GM23338 (cell line): Measurements from ENCODE around the gene RASIP1. TPM values are rescaled to one million over a fixed set of nuclear protein-coding genes. Genes with fewer than 3 reads are reported as not detected.

Source experiments
- ATAC-seq: fragments of 200-7000 bp; cut with Tn5 transposase; 3 replicates; pipeline ENCODE4 v1.9.1; 2020
- DNase-seq: peaks from one replicate; pipeline ENCODE4 v3.0.0-alpha.2; 2015; ENCODE audit warnings: low spot score
- H2AFZ ChIP-seq: fragments of 200-600 bp; sonication (generic); 2 replicates; pipeline ENCODE4 v1.8.0; 2016; ENCODE audit warnings: antibody characterized with exemption, mild to moderate bottlenecking, moderate library complexity
- H3F3A ChIP-seq: fragments of 200-600 bp; sonication (generic); replicated peaks from 2 replicates; pipeline ENCODE4 v1.8.0; 2017; ENCODE audit warnings: antibody characterized with exemption, mixed run types, low read depth
- H3K27ac ChIP-seq: fragments of 200-600 bp; sonication (generic); 2 replicates; pipeline ENCODE4 v1.6.1; 2016; ENCODE audit warnings: low read depth
- H3K27me3 ChIP-seq: fragments of 200-600 bp; sonication (generic); 2 replicates; pipeline ENCODE4 v1.8.0; 2016; ENCODE audit warnings: mild to moderate bottlenecking, mixed run types, moderate library complexity; ENCODE audit not compliant: insufficient read depth
- H3K36me3 ChIP-seq: fragments of 200-600 bp; sonication (generic); 2 replicates; pipeline ENCODE4 v1.8.0; 2016; ENCODE audit warnings: mild to moderate bottlenecking; ENCODE audit not compliant: insufficient read depth
- H3K4me1 ChIP-seq: fragments of 200-600 bp; sonication (generic); 2 replicates; pipeline ENCODE4 v1.8.0; 2016; ENCODE audit warnings: mild to moderate bottlenecking, moderate library complexity; ENCODE audit not compliant: insufficient read depth
- H3K4me2 ChIP-seq: fragments of 200-600 bp; sonication (generic); 2 replicates; pipeline ENCODE4 v1.7.1; 2017; ENCODE audit warnings: mixed run types
- H3K4me3 ChIP-seq: fragments of 200-600 bp; sonication (generic); 2 replicates; pipeline ENCODE4 v1.6.1; 2016; ENCODE audit warnings: mixed run types
- H3K79me2 ChIP-seq: fragments of 200-600 bp; sonication (generic); replicated peaks from 2 replicates; pipeline ENCODE4 v1.8.0; 2017; ENCODE audit warnings: mild to moderate bottlenecking; ENCODE audit not compliant: insufficient read depth
- H3K9me2 ChIP-seq: fragments of 200-600 bp; sonication (generic); 2 replicates; pipeline ENCODE4 v1.8.0; 2017; ENCODE audit not compliant: insufficient read depth
- H4K20me1 ChIP-seq: fragments of 200-600 bp; sonication (generic); replicated peaks from 2 replicates; pipeline ENCODE4 v1.8.0; 2017; ENCODE audit warnings: mild to moderate bottlenecking; ENCODE audit not compliant: insufficient read depth
- H3K27ac Mint-ChIP-seq: 2 replicates; pipeline ENCODE4 v1.8.0; 2020; ENCODE audit warnings: inconsistent platforms, mild to moderate bottlenecking, moderate library complexity, mixed read lengths
- H3K27me3 Mint-ChIP-seq: 3 replicates; pipeline ENCODE4 v1.8.0; 2022; ENCODE audit warnings: low read depth, mild to moderate bottlenecking, moderate library complexity, mixed read lengths, inconsistent platforms; ENCODE audit not compliant: insufficient read depth, poor library complexity
- H3K36me3 Mint-ChIP-seq: 3 replicates; pipeline ENCODE4 v1.8.0; 2021; ENCODE audit warnings: low read depth, mild to moderate bottlenecking, inconsistent platforms, moderate library complexity, mixed read lengths
- H3K4me1 Mint-ChIP-seq: 3 replicates; pipeline ENCODE4 v1.8.0; 2020; ENCODE audit warnings: mild to moderate bottlenecking, inconsistent platforms, mixed read lengths
- H3K4me3 Mint-ChIP-seq: 3 replicates; pipeline ENCODE4 v1.8.0; 2021; ENCODE audit warnings: moderate library complexity, mild to moderate bottlenecking, inconsistent platforms, mixed read lengths
- H3K9me3 Mint-ChIP-seq: 3 replicates; pipeline ENCODE4 v1.8.0; 2020; ENCODE audit warnings: moderate library complexity, mild to moderate bottlenecking, inconsistent platforms, mixed read lengths
- CREB1 ChIP-seq: fragments of 250-450 bp; sonication (Bioruptor Pico); IDR thresholded peaks from 2 replicates; pipeline ENCODE4 v1.5.0; 2020; ENCODE audit warnings: low read depth, mild to moderate bottlenecking, moderate library complexity
- EZH2 ChIP-seq: fragments of 200-600 bp; sonication (generic); IDR thresholded peaks from one replicate; pipeline ENCODE4 v1.8.0; 2017; ENCODE audit warnings: antibody characterized with exemption, mild to moderate bottlenecking, low read depth; ENCODE audit not compliant: unreplicated experiment
- EZH2phosphoT487 ChIP-seq: fragments of 200-600 bp; sonication (generic); IDR thresholded peaks from one replicate; pipeline ENCODE4 v1.8.1; 2018; ENCODE audit warnings: antibody characterized with exemption; ENCODE audit not compliant: unreplicated experiment
- JUNB ChIP-seq: IDR thresholded peaks from one replicate; pipeline ENCODE4 v1.6.1; 2016; ENCODE audit warnings: antibody characterized with exemption; ENCODE audit not compliant: unreplicated experiment
- NANOG ChIP-seq: IDR thresholded peaks from 2 replicates; pipeline ENCODE4 v1.6.1; 2016; ENCODE audit warnings: antibody characterized with exemption, borderline replicate concordance
- POLR2AphosphoS5 ChIP-seq: IDR thresholded peaks from 2 replicates; pipeline ENCODE4 v1.6.1; 2016; ENCODE audit warnings: antibody characterized with exemption, low read depth
- STAT1 ChIP-seq: IDR thresholded peaks from one replicate; pipeline ENCODE4 v1.6.1; 2016; ENCODE audit warnings: antibody characterized with exemption; ENCODE audit not compliant: unreplicated experiment
- ZNF114 ChIP-seq: fragments of 250-450 bp; sonication (Bioruptor Pico); IDR thresholded peaks from 2 replicates; pipeline ENCODE4 v1.5.0; 2020; ENCODE audit warnings: mild to moderate bottlenecking, moderate library complexity
- ZNF331 ChIP-seq: fragments of 250-450 bp; sonication (Bioruptor Pico); IDR thresholded peaks from 2 replicates; pipeline ENCODE4 v1.5.0; 2020; ENCODE audit warnings: low read depth, mild to moderate bottlenecking, moderate library complexity
- polyA plus RNA-seq: library from polyadenylated mRNA; unstranded; fragments of >200 nt; fragmentation: Nextera tagmentation; extraction: Ambion mirVana; gene quantifications from 2 replicates; pipeline ENCODE4 v1.2.1, GENCODE V29; 2016
- total RNA-seq: library from RNA; depleted of rRNA; stranded (reverse); fragments of >200 nt; shearing (Covaris generic); gene quantifications from 2 replicates; pipeline ENCODE4 v1.2.3, GENCODE V29; 2014
- TF ChIP-seq, protein P1 (sequence below): IDR thresholded peaks from 2 replicates; pipeline ENCODE4 v1.6.1; 2016; ENCODE audit warnings: antibody characterized with exemption
- TF ChIP-seq, protein P2 (sequence below): fragments of 250-450 bp; sonication (Bioruptor Pico); IDR thresholded peaks from 2 replicates; pipeline ENCODE4 v1.5.0; 2020; ENCODE audit warnings: mild to moderate bottlenecking, moderate library complexity
- TF ChIP-seq, protein P3 (sequence below): IDR thresholded peaks from one replicate; pipeline ENCODE4 v1.6.1; 2018; ENCODE audit warnings: antibody characterized with exemption; ENCODE audit not compliant: unreplicated experiment
- TF ChIP-seq, protein P4 (sequence below), 2 experiments: fragments of 200-600 bp in 1 of 2; sonication (generic) in 1 of 2; conservative IDR thresholded peaks; 2 replicates each; pipeline versions ENCODE4 v1.5.1 to v1.6.1; 2016 to 2017; ENCODE audit warnings: antibody characterized with exemption in 2 of 2, low read depth in 2 of 2, mild to moderate bottlenecking in 2 of 2, moderate library complexity in 1 of 2

The RASIP1 gene
- total and polyA plus RNA-seq, 2 experiments from 2014 or later: 9.2 to 14.8 TPM

DNA sequence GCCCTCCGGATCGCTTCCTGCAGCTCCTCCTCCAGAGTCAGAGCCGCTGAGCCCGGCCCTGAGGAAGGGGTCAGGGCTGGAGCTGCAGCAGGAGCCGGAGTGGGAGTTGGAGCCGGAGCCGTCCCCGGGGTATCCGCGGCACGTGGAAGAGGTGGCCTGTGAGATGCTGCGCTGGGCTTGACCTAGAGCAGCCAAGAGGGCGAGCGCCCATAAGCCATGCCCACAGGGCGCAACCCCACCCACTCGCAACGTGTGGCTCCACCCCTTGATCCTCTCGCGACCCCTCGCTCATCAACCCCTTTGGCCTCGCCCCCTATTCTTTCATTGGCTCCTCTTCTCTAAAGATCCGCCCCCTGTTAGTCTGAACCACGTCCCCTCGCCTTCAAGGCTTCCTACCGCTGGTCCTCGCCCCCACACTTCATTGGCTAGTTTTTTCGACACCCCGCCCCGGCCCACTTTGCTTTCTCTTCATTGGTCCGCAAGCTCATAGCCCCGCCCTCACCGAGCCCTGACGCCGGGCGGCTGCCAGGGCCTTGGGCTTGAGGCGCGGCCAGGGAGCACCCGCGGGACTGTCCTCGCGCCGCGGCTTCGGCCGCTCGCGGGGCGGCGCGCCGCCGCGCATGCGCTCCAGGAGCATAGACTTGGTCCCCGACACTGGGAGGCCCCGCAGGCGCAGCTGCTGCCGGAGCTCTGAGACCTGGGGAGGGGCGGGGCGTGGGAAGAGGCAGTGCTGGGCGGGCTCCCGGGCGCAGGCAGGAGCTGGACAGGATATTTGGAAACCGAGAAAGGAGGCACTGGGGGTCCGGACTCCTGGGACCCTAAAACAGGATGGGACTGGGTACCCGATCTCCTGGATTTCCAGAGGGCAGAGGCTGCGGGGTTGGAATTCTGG lies 26.3 kb downstream of the RASIP1 start:
- Histone ChIP-seq H3K27ac (peak overlapping the region; percentile 78; the same call in 1 of the 2 replicates), H3K27me3 (no peaks in the 10 kb centered on the region), H2AFZ (peak overlapping the region; percentile 54; the same call in 1 of the 2 replicates), H3K9me2 (no peaks in the 10 kb centered on the region), H3K4me1 (peaks cover 33% of the 10 kb centered on the region), H3K79me2 (no peaks in the 10 kb centered on the region), H3K4me3 (peak overlapping the region; percentile 85), H3K4me2 (peak overlapping the region; percentile 92), H3F3A (peaks cover 10% of the 10 kb centered on the region; the same call in 1 of the 2 replicates), H4K20me1 (no peaks in the 10 kb centered on the region), H3K36me3 (no peaks in the 10 kb centered on the region)
- peak overlapping the region; percentile 87 for H3K4me3 Mint-ChIP-seq
- peaks cover 24% of the 10 kb centered on the region for H3K27me3 Mint-ChIP-seq
- H3K36me3 Mint-ChIP-seq: peaks cover 7% of the 10 kb centered on the region; the same call in 2 of the 3 replicates
- ATAC-seq (peak; percentile 82), DNase-seq (peak; percentile 100)
- TF ChIP-seq ZNF114 (CRISPR knock-in tag) (no peak), ZNF331 (CRISPR knock-in tag) (no peak), NANOG (no peak), EZH2 (no peak), POLR2AphosphoS5 (peak; percentile 57), CREB1 (CRISPR knock-in tag) (peak; percentile 47; the same call in 1 of the 2 replicates), EZH2phosphoT487 (no peak), STAT1 (no peak), JUNB (no peak)
- TF ChIP-seq, protein P1, sequence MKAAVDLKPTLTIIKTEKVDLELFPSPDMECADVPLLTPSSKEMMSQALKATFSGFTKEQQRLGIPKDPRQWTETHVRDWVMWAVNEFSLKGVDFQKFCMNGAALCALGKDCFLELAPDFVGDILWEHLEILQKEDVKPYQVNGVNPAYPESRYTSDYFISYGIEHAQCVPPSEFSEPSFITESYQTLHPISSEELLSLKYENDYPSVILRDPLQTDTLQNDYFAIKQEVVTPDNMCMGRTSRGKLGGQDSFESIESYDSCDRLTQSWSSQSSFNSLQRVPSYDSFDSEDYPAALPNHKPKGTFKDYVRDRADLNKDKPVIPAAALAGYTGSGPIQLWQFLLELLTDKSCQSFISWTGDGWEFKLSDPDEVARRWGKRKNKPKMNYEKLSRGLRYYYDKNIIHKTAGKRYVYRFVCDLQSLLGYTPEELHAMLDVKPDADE: no peak
- TF ChIP-seq, protein P2, sequence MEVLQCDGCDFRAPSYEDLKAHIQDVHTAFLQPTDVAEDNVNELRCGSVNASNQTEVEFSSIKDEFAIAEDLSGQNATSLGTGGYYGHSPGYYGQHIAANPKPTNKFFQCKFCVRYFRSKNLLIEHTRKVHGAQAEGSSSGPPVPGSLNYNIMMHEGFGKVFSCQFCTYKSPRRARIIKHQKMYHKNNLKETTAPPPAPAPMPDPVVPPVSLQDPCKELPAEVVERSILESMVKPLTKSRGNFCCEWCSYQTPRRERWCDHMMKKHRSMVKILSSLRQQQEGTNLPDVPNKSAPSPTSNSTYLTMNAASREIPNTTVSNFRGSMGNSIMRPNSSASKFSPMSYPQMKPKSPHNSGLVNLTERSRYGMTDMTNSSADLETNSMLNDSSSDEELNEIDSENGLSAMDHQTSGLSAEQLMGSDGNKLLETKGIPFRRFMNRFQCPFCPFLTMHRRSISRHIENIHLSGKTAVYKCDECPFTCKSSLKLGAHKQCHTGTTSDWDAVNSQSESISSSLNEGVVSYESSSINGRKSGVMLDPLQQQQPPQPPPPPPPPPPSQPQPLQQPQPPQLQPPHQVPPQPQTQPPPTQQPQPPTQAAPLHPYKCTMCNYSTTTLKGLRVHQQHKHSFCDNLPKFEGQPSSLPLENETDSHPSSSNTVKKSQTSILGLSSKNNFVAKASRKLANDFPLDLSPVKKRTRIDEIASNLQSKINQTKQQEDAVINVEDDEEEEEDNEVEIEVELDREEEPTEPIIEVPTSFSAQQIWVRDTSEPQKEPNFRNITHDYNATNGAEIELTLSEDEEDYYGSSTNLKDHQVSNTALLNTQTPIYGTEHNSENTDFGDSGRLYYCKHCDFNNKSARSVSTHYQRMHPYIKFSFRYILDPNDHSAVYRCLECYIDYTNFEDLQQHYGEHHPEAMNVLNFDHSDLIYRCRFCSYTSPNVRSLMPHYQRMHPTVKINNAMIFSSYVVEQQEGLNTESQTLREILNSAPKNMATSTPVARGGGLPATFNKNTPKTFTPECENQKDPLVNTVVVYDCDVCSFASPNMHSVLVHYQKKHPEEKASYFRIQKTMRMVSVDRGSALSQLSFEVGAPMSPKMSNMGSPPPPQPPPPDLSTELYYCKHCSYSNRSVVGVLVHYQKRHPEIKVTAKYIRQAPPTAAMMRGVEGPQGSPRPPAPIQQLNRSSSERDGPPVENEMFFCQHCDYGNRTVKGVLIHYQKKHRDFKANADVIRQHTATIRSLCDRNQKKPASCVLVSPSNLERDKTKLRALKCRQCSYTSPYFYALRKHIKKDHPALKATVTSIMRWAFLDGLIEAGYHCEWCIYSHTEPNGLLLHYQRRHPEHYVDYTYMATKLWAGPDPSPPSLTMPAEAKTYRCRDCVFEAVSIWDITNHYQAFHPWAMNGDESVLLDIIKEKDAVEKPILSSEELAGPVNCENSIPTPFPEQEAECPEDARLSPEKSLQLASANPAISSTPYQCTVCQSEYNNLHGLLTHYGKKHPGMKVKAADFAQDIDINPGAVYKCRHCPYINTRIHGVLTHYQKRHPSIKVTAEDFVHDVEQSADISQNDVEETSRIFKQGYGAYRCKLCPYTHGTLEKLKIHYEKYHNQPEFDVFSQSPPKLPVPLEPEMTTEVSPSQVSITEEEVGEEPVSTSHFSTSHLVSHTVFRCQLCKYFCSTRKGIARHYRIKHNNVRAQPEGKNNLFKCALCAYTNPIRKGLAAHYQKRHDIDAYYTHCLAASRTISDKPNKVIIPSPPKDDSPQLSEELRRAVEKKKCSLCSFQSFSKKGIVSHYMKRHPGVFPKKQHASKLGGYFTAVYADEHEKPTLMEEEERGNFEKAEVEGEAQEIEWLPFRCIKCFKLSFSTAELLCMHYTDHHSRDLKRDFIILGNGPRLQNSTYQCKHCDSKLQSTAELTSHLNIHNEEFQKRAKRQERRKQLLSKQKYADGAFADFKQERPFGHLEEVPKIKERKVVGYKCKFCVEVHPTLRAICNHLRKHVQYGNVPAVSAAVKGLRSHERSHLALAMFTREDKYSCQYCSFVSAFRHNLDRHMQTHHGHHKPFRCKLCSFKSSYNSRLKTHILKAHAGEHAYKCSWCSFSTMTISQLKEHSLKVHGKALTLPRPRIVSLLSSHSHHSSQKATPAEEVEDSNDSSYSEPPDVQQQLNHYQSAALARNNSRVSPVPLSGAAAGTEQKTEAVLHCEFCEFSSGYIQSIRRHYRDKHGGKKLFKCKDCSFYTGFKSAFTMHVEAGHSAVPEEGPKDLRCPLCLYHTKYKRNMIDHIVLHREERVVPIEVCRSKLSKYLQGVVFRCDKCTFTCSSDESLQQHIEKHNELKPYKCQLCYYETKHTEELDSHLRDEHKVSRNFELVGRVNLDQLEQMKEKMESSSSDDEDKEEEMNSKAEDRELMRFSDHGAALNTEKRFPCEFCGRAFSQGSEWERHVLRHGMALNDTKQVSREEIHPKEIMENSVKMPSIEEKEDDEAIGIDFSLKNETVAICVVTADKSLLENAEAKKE (CRISPR knock-in tag): no peak
- TF ChIP-seq, protein P3, sequence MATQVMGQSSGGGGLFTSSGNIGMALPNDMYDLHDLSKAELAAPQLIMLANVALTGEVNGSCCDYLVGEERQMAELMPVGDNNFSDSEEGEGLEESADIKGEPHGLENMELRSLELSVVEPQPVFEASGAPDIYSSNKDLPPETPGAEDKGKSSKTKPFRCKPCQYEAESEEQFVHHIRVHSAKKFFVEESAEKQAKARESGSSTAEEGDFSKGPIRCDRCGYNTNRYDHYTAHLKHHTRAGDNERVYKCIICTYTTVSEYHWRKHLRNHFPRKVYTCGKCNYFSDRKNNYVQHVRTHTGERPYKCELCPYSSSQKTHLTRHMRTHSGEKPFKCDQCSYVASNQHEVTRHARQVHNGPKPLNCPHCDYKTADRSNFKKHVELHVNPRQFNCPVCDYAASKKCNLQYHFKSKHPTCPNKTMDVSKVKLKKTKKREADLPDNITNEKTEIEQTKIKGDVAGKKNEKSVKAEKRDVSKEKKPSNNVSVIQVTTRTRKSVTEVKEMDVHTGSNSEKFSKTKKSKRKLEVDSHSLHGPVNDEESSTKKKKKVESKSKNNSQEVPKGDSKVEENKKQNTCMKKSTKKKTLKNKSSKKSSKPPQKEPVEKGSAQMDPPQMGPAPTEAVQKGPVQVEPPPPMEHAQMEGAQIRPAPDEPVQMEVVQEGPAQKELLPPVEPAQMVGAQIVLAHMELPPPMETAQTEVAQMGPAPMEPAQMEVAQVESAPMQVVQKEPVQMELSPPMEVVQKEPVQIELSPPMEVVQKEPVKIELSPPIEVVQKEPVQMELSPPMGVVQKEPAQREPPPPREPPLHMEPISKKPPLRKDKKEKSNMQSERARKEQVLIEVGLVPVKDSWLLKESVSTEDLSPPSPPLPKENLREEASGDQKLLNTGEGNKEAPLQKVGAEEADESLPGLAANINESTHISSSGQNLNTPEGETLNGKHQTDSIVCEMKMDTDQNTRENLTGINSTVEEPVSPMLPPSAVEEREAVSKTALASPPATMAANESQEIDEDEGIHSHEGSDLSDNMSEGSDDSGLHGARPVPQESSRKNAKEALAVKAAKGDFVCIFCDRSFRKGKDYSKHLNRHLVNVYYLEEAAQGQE: no peak
- TF ChIP-seq, protein P4, sequence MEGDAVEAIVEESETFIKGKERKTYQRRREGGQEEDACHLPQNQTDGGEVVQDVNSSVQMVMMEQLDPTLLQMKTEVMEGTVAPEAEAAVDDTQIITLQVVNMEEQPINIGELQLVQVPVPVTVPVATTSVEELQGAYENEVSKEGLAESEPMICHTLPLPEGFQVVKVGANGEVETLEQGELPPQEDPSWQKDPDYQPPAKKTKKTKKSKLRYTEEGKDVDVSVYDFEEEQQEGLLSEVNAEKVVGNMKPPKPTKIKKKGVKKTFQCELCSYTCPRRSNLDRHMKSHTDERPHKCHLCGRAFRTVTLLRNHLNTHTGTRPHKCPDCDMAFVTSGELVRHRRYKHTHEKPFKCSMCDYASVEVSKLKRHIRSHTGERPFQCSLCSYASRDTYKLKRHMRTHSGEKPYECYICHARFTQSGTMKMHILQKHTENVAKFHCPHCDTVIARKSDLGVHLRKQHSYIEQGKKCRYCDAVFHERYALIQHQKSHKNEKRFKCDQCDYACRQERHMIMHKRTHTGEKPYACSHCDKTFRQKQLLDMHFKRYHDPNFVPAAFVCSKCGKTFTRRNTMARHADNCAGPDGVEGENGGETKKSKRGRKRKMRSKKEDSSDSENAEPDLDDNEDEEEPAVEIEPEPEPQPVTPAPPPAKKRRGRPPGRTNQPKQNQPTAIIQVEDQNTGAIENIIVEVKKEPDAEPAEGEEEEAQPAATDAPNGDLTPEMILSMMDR (conservative IDR thresholded peaks at IDR 0.05; ENCODE audit: low read depth in 2 of 2): no peak
- H3K9me3 Mint-ChIP-seq: peaks cover 10% of the 10 kb centered on the region; the same call in 2 of the 3 replicates
- no peak overlapping the region for H3K27ac Mint-ChIP-seq
- peaks cover 32% of the 10 kb centered on the region for H3K4me1 Mint-ChIP-seq
